PFSK-1 (cell line): Measurements from ENCODE around the gene JAKMIP1.

Experiments
- POLR2AphosphoS5 ChIP-seq: IDR thresholded peaks from 2 replicates; pipeline ENCODE4 v1.6.1; 2012; ENCODE audit warnings: low read depth, mild to moderate bottlenecking, control low read depth, low read length, moderate library complexity
- SIN3A ChIP-seq: IDR thresholded peaks from 2 replicates; pipeline ENCODE4 v1.6.1; 2012; ENCODE audit warnings: mild to moderate bottlenecking, low read length, moderate library complexity, borderline replicate concordance; ENCODE audit not compliant: insufficient read depth
- TAF1 ChIP-seq: IDR thresholded peaks from 2 replicates; pipeline ENCODE4 v1.6.1; 2012; ENCODE audit warnings: low read length, control low read depth, borderline replicate concordance; ENCODE audit not compliant: insufficient read depth
- TF ChIP-seq, protein P1 (sequence below), 2 experiments: IDR thresholded peaks; 2 replicates each; pipeline versions ENCODE4 v1.6.1 to v1.8.0; 2011 to 2012; ENCODE audit warnings: low read depth in 2 of 2, low read length in 2 of 2, control low read depth in 1 of 2, inconsistent platforms in 1 of 2, mild to moderate bottlenecking in 1 of 2, moderate library complexity in 1 of 2; ENCODE audit not compliant: insufficient read depth in 1 of 2

DNA sequence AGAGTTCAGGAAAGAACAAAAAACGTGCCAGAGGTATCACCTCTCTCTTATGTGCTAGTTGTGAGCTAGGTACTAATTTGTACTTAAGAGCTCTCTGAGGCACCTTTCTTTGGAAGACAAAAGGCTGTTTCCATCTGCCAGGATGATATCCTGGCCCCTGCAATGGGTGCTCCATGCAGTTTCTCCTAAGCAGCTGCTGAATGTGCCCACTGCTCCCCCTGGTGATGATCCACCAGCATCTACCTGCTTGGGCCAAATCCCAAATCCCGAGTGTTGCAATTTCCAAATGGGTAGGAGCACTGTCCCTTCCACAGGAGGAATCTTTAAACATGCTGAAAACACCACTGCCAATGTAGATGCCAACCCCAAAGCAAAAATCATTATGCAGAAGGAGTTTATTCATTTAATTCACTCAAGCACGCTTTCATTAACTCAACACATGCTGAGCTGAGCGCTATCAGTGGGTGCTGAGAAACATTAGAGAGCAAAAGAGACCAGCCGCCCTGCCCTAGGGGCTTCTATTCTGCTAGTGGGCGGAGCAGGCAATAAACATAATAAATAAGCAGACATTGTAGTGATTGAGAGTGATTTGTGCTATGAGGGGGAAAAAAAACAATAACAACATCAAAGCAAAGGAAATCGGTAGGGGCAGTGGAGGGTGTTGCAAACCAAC, 112.5 kb downstream of the JAKMIP1 start:
- TF ChIP-seq SIN3A (no peak), POLR2AphosphoS5 (no peak), TAF1 (no peak)
- TF ChIP-seq, protein P1, sequence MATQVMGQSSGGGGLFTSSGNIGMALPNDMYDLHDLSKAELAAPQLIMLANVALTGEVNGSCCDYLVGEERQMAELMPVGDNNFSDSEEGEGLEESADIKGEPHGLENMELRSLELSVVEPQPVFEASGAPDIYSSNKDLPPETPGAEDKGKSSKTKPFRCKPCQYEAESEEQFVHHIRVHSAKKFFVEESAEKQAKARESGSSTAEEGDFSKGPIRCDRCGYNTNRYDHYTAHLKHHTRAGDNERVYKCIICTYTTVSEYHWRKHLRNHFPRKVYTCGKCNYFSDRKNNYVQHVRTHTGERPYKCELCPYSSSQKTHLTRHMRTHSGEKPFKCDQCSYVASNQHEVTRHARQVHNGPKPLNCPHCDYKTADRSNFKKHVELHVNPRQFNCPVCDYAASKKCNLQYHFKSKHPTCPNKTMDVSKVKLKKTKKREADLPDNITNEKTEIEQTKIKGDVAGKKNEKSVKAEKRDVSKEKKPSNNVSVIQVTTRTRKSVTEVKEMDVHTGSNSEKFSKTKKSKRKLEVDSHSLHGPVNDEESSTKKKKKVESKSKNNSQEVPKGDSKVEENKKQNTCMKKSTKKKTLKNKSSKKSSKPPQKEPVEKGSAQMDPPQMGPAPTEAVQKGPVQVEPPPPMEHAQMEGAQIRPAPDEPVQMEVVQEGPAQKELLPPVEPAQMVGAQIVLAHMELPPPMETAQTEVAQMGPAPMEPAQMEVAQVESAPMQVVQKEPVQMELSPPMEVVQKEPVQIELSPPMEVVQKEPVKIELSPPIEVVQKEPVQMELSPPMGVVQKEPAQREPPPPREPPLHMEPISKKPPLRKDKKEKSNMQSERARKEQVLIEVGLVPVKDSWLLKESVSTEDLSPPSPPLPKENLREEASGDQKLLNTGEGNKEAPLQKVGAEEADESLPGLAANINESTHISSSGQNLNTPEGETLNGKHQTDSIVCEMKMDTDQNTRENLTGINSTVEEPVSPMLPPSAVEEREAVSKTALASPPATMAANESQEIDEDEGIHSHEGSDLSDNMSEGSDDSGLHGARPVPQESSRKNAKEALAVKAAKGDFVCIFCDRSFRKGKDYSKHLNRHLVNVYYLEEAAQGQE (IDR thresholded peaks at IDR 0.05; ENCODE audit: insufficient read depth in 1 of 2, low read depth in 2 of 2, low read length in 2 of 2), result no peak
